ENCODE data around the gene TRMO.

GRCh38 chr9:97856857-97857605, 65.3 kb downstream of the TRMO start:
- no peak for TF ChIP-seq CTCF (IDR thresholded peaks at IDR 0.05)
- no peak for TF ChIP-seq POLR2A (IDR thresholded peaks at IDR 0.05)

Measured in body of pancreas (tissue), 4 donors.